Measurements from ENCODE around the gene AGAP3. TPM values are rescaled to one million over a fixed set of nuclear protein-coding genes. Genes with fewer than 3 reads are reported as not detected.

The AGAP3 gene
- total RNA-seq, 2 experiments from 2014 or later, result 20.6 to 22.0 TPM

DNA sequence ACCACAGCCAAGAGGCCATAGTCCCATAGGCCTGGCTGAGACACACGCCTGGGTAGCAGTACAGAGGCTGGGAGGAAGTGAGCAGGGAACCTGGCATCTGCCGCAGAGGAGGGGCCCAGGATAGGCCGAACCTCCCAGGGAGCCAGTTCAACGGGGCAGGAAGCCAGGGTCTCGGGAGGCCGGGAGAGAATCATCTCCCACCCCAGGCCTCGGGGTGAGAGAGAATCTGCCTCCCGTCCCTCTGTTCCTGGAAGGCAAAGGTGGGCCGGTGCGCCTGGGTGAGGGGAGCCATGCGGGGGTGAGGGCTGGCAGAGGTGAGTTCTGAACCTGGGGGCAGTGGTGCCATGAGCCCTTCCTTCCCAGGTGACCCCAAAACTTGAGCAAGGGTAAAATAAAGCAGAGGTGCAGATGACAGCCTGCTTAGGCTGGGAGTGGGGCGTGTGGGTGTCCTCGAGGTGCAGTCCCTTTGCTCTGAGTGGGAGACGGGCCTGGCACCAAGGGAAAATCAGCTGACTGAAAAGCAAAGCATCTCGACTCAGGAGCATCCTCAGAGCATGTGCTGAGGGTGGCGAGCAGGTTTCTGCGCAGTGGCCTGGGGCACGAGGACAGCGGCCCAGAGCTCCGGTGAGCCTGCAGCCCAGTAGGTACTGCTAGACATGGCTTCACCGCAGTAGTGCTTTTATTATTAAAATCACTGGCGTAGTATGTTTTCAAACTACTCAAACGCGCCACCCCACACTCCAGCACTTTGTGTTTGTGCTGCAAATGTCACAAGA lies 15.5 kb downstream of the AGAP3 start:
- intact Hi-C loops (cut with micrococcal nuclease), result no loop called here
- POLR2A ChIA-PET, result no interaction called here
- Mint-ChIP-seq H3K4me1 (ENCODE audit: low read depth) (no peaks in the 10 kb centered on the region), H3K36me3 (ENCODE audit: low read depth) (no peaks in the 10 kb centered on the region), H3K27ac (no peak overlapping the region), H3K4me3 (no peak overlapping the region), H3K9me3 (no peaks in the 10 kb centered on the region), H3K27me3 (no peaks in the 10 kb centered on the region)
- CTCF ChIA-PET, result interaction anchor here (1.1 kb wide), 1 partner anchor 9 kb away, joined by 5 read pairs; no protein-coding TSS in a partner anchor
- TF ChIP-seq, protein P1, sequence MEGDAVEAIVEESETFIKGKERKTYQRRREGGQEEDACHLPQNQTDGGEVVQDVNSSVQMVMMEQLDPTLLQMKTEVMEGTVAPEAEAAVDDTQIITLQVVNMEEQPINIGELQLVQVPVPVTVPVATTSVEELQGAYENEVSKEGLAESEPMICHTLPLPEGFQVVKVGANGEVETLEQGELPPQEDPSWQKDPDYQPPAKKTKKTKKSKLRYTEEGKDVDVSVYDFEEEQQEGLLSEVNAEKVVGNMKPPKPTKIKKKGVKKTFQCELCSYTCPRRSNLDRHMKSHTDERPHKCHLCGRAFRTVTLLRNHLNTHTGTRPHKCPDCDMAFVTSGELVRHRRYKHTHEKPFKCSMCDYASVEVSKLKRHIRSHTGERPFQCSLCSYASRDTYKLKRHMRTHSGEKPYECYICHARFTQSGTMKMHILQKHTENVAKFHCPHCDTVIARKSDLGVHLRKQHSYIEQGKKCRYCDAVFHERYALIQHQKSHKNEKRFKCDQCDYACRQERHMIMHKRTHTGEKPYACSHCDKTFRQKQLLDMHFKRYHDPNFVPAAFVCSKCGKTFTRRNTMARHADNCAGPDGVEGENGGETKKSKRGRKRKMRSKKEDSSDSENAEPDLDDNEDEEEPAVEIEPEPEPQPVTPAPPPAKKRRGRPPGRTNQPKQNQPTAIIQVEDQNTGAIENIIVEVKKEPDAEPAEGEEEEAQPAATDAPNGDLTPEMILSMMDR (IDR thresholded peaks at IDR 0.05), result no peak
- DNase-seq (no peak), ATAC-seq (no peak)

DNA sequence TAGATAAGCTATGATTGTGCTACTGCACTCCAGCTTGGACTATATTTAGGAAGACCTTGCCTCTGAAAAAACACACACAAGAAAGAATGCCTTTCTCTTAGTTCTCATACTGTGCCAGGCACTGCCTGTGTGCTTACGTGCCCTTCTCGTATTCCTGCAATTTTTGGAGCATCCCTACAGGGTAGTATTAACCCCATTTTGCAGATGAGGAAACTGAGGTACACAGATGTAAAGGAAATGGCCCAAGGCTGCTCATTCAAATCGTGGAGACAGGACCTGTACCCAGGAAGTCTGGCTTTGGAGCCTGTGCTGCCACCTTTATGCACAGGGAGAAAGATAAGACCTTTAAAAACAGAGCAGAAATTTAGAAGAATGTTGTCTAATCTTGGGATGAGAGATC lies 16.7 kb downstream of the AGAP3 start:
- Mint-ChIP-seq H3K4me3 (no peak overlapping the region), H3K9me3 (no peaks in the 10 kb centered on the region), H3K27ac (no peak overlapping the region), H3K4me1 (ENCODE audit: low read depth) (no peaks in the 10 kb centered on the region), H3K27me3 (no peaks in the 10 kb centered on the region), H3K36me3 (ENCODE audit: low read depth) (no peaks in the 10 kb centered on the region)
- POLR2A ChIA-PET, result interaction anchor here (1.1 kb wide), 1 partner anchor 11 kb away, joined by 3 read pairs; no protein-coding TSS in a partner anchor
- intact Hi-C loops (cut with micrococcal nuclease), result no loop called here
- ATAC-seq (no peak), DNase-seq (no peak)
- CTCF ChIA-PET, result interaction anchor here (0.9 to 1.5 kb wide), 4 partner anchors 9 to 205 kb away, joined by 3 to 5 read pairs (median 4); no protein-coding TSS in a partner anchor
- TF ChIP-seq, protein P1 (IDR thresholded peaks at IDR 0.05), result no peak

DNA sequence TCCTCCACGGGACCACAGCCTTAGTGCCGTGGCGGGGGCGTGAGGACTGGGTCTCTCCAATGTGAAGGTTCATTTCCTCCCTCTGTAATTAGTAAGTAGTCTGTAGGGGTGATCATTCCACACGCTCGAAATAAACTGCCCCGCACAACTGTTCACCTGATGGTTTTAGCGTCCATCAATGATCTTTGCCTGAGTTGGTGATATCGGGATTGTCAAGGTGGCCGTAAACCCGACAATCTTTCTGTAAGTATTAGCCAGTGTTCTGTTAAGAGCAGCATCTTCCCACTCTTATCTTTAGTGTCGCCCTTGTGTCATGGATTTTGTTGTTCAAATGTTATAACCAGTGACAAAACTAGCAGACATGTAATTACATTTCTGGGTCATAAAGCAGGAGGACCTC lies 17.7 kb downstream of the AGAP3 start:
- no peak overlapping the region for H3K27ac Mint-ChIP-seq
- H3K36me3 Mint-ChIP-seq (ENCODE audit: low read depth), result no peaks in the 10 kb centered on the region
- TF ChIP-seq, protein P1 (IDR thresholded peaks at IDR 0.05), result no peak
- H3K4me1 Mint-ChIP-seq (ENCODE audit: low read depth), result no peaks in the 10 kb centered on the region
- no peak overlapping the region for H3K4me3 Mint-ChIP-seq
- POLR2A ChIA-PET, result no interaction called here
- CTCF ChIA-PET, result interaction anchor here (0.9 to 1.5 kb wide), 3 partner anchors 8 to 206 kb away, joined by 3 to 5 read pairs (median 4); no protein-coding TSS in a partner anchor
- H3K9me3 Mint-ChIP-seq, result no peaks in the 10 kb centered on the region
- intact Hi-C loops (cut with micrococcal nuclease), result no loop called here
- DNase-seq, result no peak
- no peak for ATAC-seq
- no peaks in the 10 kb centered on the region for H3K27me3 Mint-ChIP-seq

DNA sequence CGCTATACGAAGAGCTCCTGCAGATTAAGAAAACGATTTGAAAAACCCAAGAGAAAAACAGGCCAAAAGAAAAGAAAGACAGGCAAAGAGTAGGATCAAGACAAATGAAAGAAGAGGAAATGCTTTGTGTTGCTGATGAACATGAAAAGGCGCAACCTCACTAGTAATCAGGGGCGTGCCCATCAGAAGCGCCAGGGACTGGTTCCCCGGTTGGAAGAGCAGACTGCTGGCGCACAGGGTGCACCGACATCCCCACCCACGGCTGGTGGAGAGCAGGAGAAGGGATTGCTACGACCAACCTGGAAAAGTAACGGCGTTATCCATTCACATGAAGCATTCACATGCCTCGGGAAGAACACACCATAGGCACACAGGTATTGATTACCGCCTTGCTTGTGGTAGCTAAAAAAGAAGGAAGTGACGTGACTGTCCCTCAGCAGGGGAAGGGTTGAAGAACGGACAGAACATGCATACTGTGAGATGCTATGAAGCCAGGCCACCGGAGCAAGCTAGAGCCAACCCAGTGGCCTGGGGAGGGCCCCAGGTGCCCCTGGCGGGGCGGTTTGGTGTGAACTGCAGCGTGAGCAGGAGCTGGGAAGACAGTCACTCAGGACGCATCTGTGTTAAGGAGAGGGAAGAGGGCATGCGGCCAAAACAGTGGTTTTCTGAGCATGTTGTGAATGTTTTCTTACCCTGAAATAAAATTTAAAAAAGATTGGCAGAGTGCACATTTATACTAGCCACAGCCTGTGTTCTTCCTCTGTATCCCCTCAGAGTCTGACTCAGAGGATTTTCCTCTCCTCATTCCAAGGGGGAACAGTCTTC lies 18.3 kb downstream of the AGAP3 start:
- Mint-ChIP-seq H3K9me3 (no peaks in the 10 kb centered on the region), H3K36me3 (ENCODE audit: low read depth) (no peaks in the 10 kb centered on the region), H3K4me1 (ENCODE audit: low read depth) (no peaks in the 10 kb centered on the region), H3K27me3 (no peaks in the 10 kb centered on the region), H3K27ac (no peak overlapping the region), H3K4me3 (no peak overlapping the region)
- intact Hi-C loops (cut with micrococcal nuclease), result no loop called here
- ATAC-seq (no peak), DNase-seq (no peak)
- TF ChIP-seq, protein P1 (IDR thresholded peaks at IDR 0.05), result no peak
- CTCF ChIA-PET, result interaction anchor here (0.5 to 1.4 kb wide), 2 partner anchors 12 to 144 kb away, joined by 3 to 5 read pairs; no protein-coding TSS in a partner anchor
- POLR2A ChIA-PET, result no interaction called here
